Adrenal gland (tissue), 5 donors: Measurements from ENCODE around the gene CDK14.

Experiments used
- POLR2A ChIP-seq, 2 donors: fragments of 450-650 bp; IDR thresholded peaks; one replicate each; pipeline ENCODE4 v1.6.1; 2017; ENCODE audit warnings: antibody characterized with exemption in 2 of 2, mild to moderate bottlenecking in 2 of 2, moderate library complexity in 1 of 2
- TF ChIP-seq, protein P1 (sequence below), 6 experiments: fragments of 450-650 bp in 4 of 6; fragments of 200-600 bp in 2 of 6; sonication (generic) in 1 of 6; IDR thresholded peaks; 1 replicate in 5 of 6; 2 replicates in 1 of 6; pipeline versions ENCODE4 v1.5.1 to v1.8.0; 2016 to 2021; ENCODE audit warnings: antibody characterized with exemption in 6 of 6, mild to moderate bottlenecking in 2 of 6, moderate library complexity in 1 of 6
- donor health status: DM: no; HTN: no; CAD: no.

DNA sequence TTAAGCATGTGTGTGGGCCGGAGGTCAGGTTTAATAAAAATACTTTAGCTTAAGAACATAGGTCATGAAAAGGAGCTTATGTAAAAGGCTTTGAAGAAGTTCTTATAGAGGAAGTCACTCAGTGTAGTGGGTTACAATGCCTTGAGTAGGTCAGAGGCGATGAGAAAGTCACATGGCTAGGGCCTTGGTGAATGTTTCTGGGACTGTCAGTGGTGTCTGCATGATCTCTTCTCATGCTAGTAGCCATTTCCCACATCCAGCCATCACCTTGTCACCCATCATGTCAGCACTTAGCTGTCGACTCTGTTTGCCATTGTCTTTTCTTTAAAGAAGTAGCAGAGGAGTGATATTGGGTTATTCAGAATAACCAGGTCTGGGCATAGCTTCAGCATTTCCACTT is 236.6 kb downstream of the CDK14 start:
- TF ChIP-seq, protein P1, sequence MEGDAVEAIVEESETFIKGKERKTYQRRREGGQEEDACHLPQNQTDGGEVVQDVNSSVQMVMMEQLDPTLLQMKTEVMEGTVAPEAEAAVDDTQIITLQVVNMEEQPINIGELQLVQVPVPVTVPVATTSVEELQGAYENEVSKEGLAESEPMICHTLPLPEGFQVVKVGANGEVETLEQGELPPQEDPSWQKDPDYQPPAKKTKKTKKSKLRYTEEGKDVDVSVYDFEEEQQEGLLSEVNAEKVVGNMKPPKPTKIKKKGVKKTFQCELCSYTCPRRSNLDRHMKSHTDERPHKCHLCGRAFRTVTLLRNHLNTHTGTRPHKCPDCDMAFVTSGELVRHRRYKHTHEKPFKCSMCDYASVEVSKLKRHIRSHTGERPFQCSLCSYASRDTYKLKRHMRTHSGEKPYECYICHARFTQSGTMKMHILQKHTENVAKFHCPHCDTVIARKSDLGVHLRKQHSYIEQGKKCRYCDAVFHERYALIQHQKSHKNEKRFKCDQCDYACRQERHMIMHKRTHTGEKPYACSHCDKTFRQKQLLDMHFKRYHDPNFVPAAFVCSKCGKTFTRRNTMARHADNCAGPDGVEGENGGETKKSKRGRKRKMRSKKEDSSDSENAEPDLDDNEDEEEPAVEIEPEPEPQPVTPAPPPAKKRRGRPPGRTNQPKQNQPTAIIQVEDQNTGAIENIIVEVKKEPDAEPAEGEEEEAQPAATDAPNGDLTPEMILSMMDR (IDR thresholded peaks at IDR 0.05): no peak
- no peak for TF ChIP-seq POLR2A (IDR thresholded peaks at IDR 0.05)
